ENCODE data around the gene HFE.
A peak's percentile ranks its signal among the peaks of the same experiment; 100 is the strongest.

DNA sequence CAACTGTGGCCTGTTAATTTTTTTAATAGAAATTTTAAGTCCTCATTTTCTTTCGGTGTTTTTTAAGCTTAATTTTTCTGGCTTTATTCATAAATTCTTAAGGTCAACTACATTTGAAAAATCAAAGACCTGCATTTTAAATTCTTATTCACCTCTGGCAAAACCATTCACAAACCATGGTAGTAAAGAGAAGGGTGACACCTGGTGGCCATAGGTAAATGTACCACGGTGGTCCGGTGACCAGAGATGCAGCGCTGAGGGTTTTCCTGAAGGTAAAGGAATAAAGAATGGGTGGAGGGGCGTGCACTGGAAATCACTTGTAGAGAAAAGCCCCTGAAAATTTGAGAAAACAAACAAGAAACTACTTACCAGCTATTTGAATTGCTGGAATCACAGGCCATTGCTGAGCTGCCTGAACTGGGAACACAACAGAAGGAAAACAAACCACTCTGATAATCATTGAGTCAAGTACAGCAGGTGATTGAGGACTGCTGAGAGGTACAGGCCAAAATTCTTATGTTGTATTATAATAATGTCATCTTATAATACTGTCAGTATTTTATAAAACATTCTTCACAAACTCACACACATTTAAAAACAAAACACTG lies 10.1 kb downstream of the HFE start:
- TF ChIP-seq ZFP30 (CRISPR knock-in tag; IDR thresholded peaks at IDR 0.05) (no peak), ZFP3 (CRISPR knock-in tag; IDR thresholded peaks at IDR 0.05) (no peak), OSR1 (CRISPR knock-in tag; IDR thresholded peaks at IDR 0.05) (no peak), ARNTL (CRISPR knock-in tag; IDR thresholded peaks at IDR 0.05; ENCODE audit: borderline replicate concordance, low read depth) (no peak), RARB (CRISPR knock-in tag; IDR thresholded peaks at IDR 0.05) (no peak), ZNF70 (CRISPR knock-in tag; IDR thresholded peaks at IDR 0.05) (peak; percentile 97), PPARA (CRISPR knock-in tag; IDR thresholded peaks at IDR 0.05; ENCODE audit: borderline replicate concordance) (no peak), GLIS3 (CRISPR knock-in tag; IDR thresholded peaks at IDR 0.05) (no peak), TCF4 (CRISPR knock-in tag; IDR thresholded peaks at IDR 0.05; ENCODE audit: borderline replicate concordance) (no peak)
- TF ChIP-seq, protein P1, sequence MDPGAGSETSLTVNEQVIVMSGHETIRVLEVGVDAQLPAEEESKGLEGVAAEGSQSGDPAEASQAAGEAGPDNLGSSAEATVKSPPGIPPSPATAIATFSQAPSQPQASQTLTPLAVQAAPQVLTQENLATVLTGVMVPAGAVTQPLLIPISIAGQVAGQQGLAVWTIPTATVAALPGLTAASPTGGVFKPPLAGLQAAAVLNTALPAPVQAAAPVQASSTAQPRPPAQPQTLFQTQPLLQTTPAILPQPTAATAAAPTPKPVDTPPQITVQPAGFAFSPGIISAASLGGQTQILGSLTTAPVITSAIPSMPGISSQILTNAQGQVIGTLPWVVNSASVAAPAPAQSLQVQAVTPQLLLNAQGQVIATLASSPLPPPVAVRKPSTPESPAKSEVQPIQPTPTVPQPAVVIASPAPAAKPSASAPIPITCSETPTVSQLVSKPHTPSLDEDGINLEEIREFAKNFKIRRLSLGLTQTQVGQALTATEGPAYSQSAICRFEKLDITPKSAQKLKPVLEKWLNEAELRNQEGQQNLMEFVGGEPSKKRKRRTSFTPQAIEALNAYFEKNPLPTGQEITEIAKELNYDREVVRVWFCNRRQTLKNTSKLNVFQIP (CRISPR knock-in tag; IDR thresholded peaks at IDR 0.05; ENCODE audit: borderline replicate concordance, low read depth) = no peak
- TF ChIP-seq, protein P2, sequence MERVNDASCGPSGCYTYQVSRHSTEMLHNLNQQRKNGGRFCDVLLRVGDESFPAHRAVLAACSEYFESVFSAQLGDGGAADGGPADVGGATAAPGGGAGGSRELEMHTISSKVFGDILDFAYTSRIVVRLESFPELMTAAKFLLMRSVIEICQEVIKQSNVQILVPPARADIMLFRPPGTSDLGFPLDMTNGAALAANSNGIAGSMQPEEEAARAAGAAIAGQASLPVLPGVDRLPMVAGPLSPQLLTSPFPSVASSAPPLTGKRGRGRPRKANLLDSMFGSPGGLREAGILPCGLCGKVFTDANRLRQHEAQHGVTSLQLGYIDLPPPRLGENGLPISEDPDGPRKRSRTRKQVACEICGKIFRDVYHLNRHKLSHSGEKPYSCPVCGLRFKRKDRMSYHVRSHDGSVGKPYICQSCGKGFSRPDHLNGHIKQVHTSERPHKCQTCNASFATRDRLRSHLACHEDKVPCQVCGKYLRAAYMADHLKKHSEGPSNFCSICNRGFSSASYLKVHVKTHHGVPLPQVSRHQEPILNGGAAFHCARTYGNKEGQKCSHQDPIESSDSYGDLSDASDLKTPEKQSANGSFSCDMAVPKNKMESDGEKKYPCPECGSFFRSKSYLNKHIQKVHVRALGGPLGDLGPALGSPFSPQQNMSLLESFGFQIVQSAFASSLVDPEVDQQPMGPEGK (CRISPR knock-in tag; IDR thresholded peaks at IDR 0.05; ENCODE audit: borderline replicate concordance) = no peak
- TF ChIP-seq, protein P3, sequence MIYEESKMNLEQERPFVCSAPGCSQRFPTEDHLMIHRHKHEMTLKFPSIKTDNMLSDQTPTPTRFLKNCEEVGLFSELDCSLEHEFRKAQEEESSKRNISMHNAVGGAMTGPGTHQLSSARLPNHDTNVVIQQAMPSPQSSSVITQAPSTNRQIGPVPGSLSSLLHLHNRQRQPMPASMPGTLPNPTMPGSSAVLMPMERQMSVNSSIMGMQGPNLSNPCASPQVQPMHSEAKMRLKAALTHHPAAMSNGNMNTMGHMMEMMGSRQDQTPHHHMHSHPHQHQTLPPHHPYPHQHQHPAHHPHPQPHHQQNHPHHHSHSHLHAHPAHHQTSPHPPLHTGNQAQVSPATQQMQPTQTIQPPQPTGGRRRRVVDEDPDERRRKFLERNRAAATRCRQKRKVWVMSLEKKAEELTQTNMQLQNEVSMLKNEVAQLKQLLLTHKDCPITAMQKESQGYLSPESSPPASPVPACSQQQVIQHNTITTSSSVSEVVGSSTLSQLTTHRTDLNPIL (CRISPR knock-in tag; IDR thresholded peaks at IDR 0.05; ENCODE audit: low read depth) = no peak
